CD14-positive monocyte (primary cell): ENCODE results near the gene MPV17L2. TPM values are rescaled to one million over a fixed set of nuclear protein-coding genes. Genes with fewer than 3 reads are reported as not detected.
A peak's percentile ranks its signal among the peaks of the same experiment; 100 is the strongest.

Experiments
- DNase-seq, 3 donors: peaks; one replicate each; pipeline ENCODE4 v3.0.0-alpha.2; 2011 to 2022
- H2AFZ ChIP-seq: 2 replicates; pipeline ENCODE4 v1.6.0; 2012; ENCODE audit warnings: mild to moderate bottlenecking, low read depth, low read length, inconsistent platforms; ENCODE audit not compliant: insufficient read depth, poor library complexity, severe bottlenecking
- H3K27ac ChIP-seq, 2 donors: 1 replicate in 1 of 2; 2 replicates in 1 of 2; pipeline ENCODE4 v1.5.1; 2012 to 2013; ENCODE audit warnings: low read length in 2 of 2, control low read depth in 1 of 2, inconsistent platforms in 1 of 2, low read depth in 1 of 2, mild to moderate bottlenecking in 1 of 2
- H3K27me3 ChIP-seq, 2 donors: one replicate each; pipeline versions ENCODE4 v1.6.0 to v1.6.1; 2011 to 2013; ENCODE audit warnings: low read length in 2 of 2; ENCODE audit not compliant: control insufficient read depth in 2 of 2, insufficient read depth in 2 of 2
- H3K36me3 ChIP-seq, 2 donors: replicated peaks in 1 of 2; 1 replicate in 1 of 2; 2 replicates in 1 of 2; pipeline versions ENCODE4 v1.5.1 to v1.6.1; 2012 to 2013; ENCODE audit warnings: low read length in 2 of 2, control low read depth in 1 of 2, inconsistent platforms in 1 of 2, mild to moderate bottlenecking in 1 of 2; ENCODE audit not compliant: insufficient read depth in 2 of 2, control insufficient read depth in 1 of 2
- H3K4me1 ChIP-seq, 2 donors: 1 replicate in 1 of 2; 2 replicates in 1 of 2; pipeline versions ENCODE4 v1.5.1 to v1.6.1; 2012 to 2013; ENCODE audit warnings: low read length in 2 of 2, control low read depth in 1 of 2, inconsistent platforms in 1 of 2, mild to moderate bottlenecking in 1 of 2, moderate library complexity in 1 of 2; ENCODE audit not compliant: insufficient read depth in 2 of 2, control insufficient read depth in 1 of 2
- H3K4me2 ChIP-seq: replicated peaks from 2 replicates; pipeline ENCODE3; 2012; ENCODE audit warnings: low read length, moderate library complexity, mild to moderate bottlenecking; ENCODE audit not compliant: poor library complexity, severe bottlenecking; ENCODE audit errors: extremely low read depth
- H3K4me3 ChIP-seq, 3 experiments: fragments of 200-600 bp in 1 of 3; sonication (generic) in 1 of 3; replicated peaks in 1 of 3; 1 replicate in 2 of 3; 2 replicates in 1 of 3; pipeline ENCODE4 v1.5.1; 2011 to 2013; ENCODE audit warnings: low read length in 3 of 3, mild to moderate bottlenecking in 3 of 3, control low read depth in 2 of 3, low read depth in 2 of 3, inconsistent platforms in 1 of 3, moderate library complexity in 1 of 3
- H3K79me2 ChIP-seq: 2 replicates; pipeline ENCODE4 v1.6.0; 2012; ENCODE audit warnings: mild to moderate bottlenecking, control low read depth, inconsistent platforms, low read length, moderate library complexity; ENCODE audit not compliant: insufficient read depth
- H3K9ac ChIP-seq: 2 replicates; pipeline ENCODE4 v1.6.0; 2017; ENCODE audit warnings: low read length, mild to moderate bottlenecking; ENCODE audit not compliant: insufficient read depth, poor library complexity, severe bottlenecking
- H3K9me3 ChIP-seq, 2 donors: replicated peaks in 1 of 2; 1 replicate in 1 of 2; 2 replicates in 1 of 2; pipeline versions ENCODE4 v1.5.1 to v1.6.1; 2012 to 2013; ENCODE audit warnings: low read length in 2 of 2, control low read depth in 1 of 2; ENCODE audit not compliant: control insufficient read depth in 1 of 2, insufficient read depth in 1 of 2
- H4K20me1 ChIP-seq: 2 replicates; pipeline ENCODE4 v1.6.0; 2012; ENCODE audit warnings: mild to moderate bottlenecking, low read length, control low read depth, moderate library complexity; ENCODE audit not compliant: insufficient read depth
- H3K27ac Mint-ChIP-seq, 7 donors: one replicate each; pipeline ENCODE4 v1.8.0; 2020; ENCODE audit warnings: mild to moderate bottlenecking in 7 of 7, mixed read lengths in 7 of 7, moderate library complexity in 6 of 7, inconsistent platforms in 2 of 7
- H3K27me3 Mint-ChIP-seq, 3 donors: one replicate each; pipeline ENCODE4 v1.8.0; 2021 to 2022; ENCODE audit warnings: low read depth in 3 of 3, mild to moderate bottlenecking in 3 of 3, mixed read lengths in 3 of 3, moderate library complexity in 3 of 3, inconsistent platforms in 1 of 3
- H3K36me3 Mint-ChIP-seq, 2 donors: one replicate each; pipeline ENCODE4 v1.8.0; 2020; ENCODE audit warnings: mixed read lengths in 2 of 2, inconsistent platforms in 1 of 2, mild to moderate bottlenecking in 1 of 2
- H3K4me1 Mint-ChIP-seq: one replicate; pipeline ENCODE4 v1.8.0; 2020; ENCODE audit warnings: mild to moderate bottlenecking, mixed read lengths
- H3K4me3 Mint-ChIP-seq, 2 donors: one replicate each; pipeline ENCODE4 v1.8.0; 2020; ENCODE audit warnings: mild to moderate bottlenecking in 2 of 2, mixed read lengths in 2 of 2, moderate library complexity in 1 of 2
- H3K9me3 Mint-ChIP-seq, 7 donors: one replicate each; pipeline ENCODE4 v1.8.0; 2020 to 2022; ENCODE audit warnings: mixed read lengths in 7 of 7, mild to moderate bottlenecking in 6 of 7, moderate library complexity in 6 of 7, inconsistent platforms in 2 of 7
- CTCF ChIP-seq: fragments of 200-600 bp; IDR thresholded peaks from one replicate; pipeline ENCODE4 v1.8.0; 2022; ENCODE audit warnings: antibody characterized with exemption, mild to moderate bottlenecking
- WGBS: methylation state at CpG from one replicate; pipeline ENCODE4 v1.1.5; 2013; ENCODE audit warnings: missing lambda C conversion rate; ENCODE audit not compliant: insufficient coverage; 5-methylcytosine and 5-hydroxymethylcytosine counted together
- intact Hi-C, 2 donors: fragments of 100-400 bp; cut with micrococcal nuclease; formaldehyde crosslinking; loops; one replicate each; pipeline versions ENCODE4 v1.15.0 to v1.15.1; 2023
- polyA plus RNA-seq, 3 donors: library from polyadenylated mRNA; depleted of rRNA in 1 of 3; unstranded in 2 of 3; stranded (reverse) in 1 of 3; fragments of 300-500 nt in 2 of 3; fragments of >200 nt in 1 of 3; fragmentation: Illumina TruSeq in 2 of 3; gene quantifications; 1 replicate in 2 of 3; 2 replicates in 1 of 3; pipeline ENCODE4 v1.2.3, GENCODE V29; 2012 to 2021

The MPV17L2 gene
- polyA plus RNA-seq, 3 donors: 14.3 to 20.2 (median 15.0) TPM

GRCh38 chr19:18153556-18154134 lies 39.4 kb upstream of the MPV17L2 start:
- Histone ChIP-seq H3K9ac (peak overlapping the region; percentile 95), H3K79me2 (peaks cover 13% of the 10 kb centered on the region), H2AFZ (peak overlapping the region; percentile 91), H3K27ac (peak overlapping the region in 1 of 2 donors; percentile 94), H3K4me1 (peaks cover 31 to 44% of the 10 kb centered on the region in 2 donors), H3K9me3 (no peaks in the 10 kb centered on the region), H3K4me3 (peak overlapping the region; percentile 65 to 92 (median 67)), H3K27me3 (no peaks in the 10 kb centered on the region), H3K36me3 (peaks cover 23 to 30% of the 10 kb centered on the region in 2 donors), H3K4me2 (peak overlapping the region; percentile 98), H4K20me1 (peaks cover 37% of the 10 kb centered on the region)
- H3K27ac Mint-ChIP-seq: peak overlapping the region in 3 of 7 donors; percentile 57 to 70 (median 64)
- peak overlapping the region; percentile 87 to 90 for H3K4me3 Mint-ChIP-seq
- intact Hi-C loops: loop anchor here (5.0 to 10.0 kb wide), 4 partner anchors 36 to 146 kb away; partner anchors contain the start of genes ARRDC2 (in 1 of the 2), MPV17L2 (in 1 of the 2) and RAB3A (in 1 of the 2)
- no peaks in the 10 kb centered on the region for H3K9me3 Mint-ChIP-seq
- peaks cover 37% of the 10 kb centered on the region for H3K4me1 Mint-ChIP-seq
- peaks cover 14 to 32% of the 10 kb centered on the region in 2 donors for H3K36me3 Mint-ChIP-seq
- DNase-seq: no peak
- no peak for TF ChIP-seq CTCF
- 2% methylated on average over 32 of the region's 38 CpGs for WGBS
- H3K27me3 Mint-ChIP-seq: peaks cover 0 to 2% (median 1%) of the 10 kb centered on the region in 3 donors

- H3K9ac ChIP-seq: no peak overlapping the region
- no peak overlapping the region for H2AFZ ChIP-seq
- Mint-ChIP-seq H3K27me3 (peaks cover 0 to 2% (median 1%) of the 10 kb centered on the region in 3 donors), H3K4me3 (no peak overlapping the region), H3K27ac (no peak overlapping the region), H3K4me1 (peaks cover 38% of the 10 kb centered on the region), H3K9me3 (no peaks in the 10 kb centered on the region), H3K36me3 (peaks cover 8 to 18% of the 10 kb centered on the region in 2 donors)
- H3K4me3 ChIP-seq: no peak overlapping the region
- peak in 1 of 3 donors; percentile 8 for DNase-seq
- H3K9me3 ChIP-seq: no peaks in the 10 kb centered on the region
- no peak for TF ChIP-seq CTCF
- H3K4me2 ChIP-seq: no peak overlapping the region
- peaks cover 13% of the 10 kb centered on the region for H3K79me2 ChIP-seq
- H4K20me1 ChIP-seq: peaks cover 37% of the 10 kb centered on the region
- intact Hi-C loops: loop anchor here in 1 of 2 donors (10.0 kb wide), 1 partner anchor 49 kb away; the partner anchor contains the start of gene RAB3A
- no peak overlapping the region for H3K27ac ChIP-seq
- peaks cover 31 to 46% of the 10 kb centered on the region in 2 donors for H3K4me1 ChIP-seq
- WGBS: 96% methylated on average over 31 of the region's 43 CpGs
- H3K27me3 ChIP-seq: no peaks in the 10 kb centered on the region
- peaks cover 10 to 15% of the 10 kb centered on the region in 2 donors for H3K36me3 ChIP-seq
These were observed 37.6 kb upstream of the MPV17L2 start for GRCh38 chr19:18155095-18156087.
